CD4-positive, CD25-positive, alpha-beta regulatory T cell (primary cell): ENCODE results near the gene SLC16A6. TPM values are rescaled to one million over a fixed set of nuclear protein-coding genes. Genes with fewer than 3 reads are reported as not detected.

Experiments used
- ATAC-seq, 2 donors: fragments of 150-1000 bp; cut with Tn5 transposase; one replicate each; pipeline ENCODE4 v1.10.0; 2021; ENCODE audit warnings: low read depth in 2 of 2, moderate number of reproducible peaks in 2 of 2, moderate library complexity in 1 of 2
- DNase-seq, 3 donors: peaks; one replicate each; pipeline versions ENCODE4 v3.0.0 to v3.0.0-alpha.2; 2012 to 2022; ENCODE audit warnings: mixed read lengths in 1 of 3
- H3K27ac ChIP-seq: one replicate; pipeline ENCODE4 v1.7.0; 2013; ENCODE audit warnings: mild to moderate bottlenecking, low read length; ENCODE audit not compliant: insufficient read depth, poor library complexity, severe bottlenecking
- H3K27me3 ChIP-seq: one replicate; pipeline ENCODE4 v1.7.0; 2013; ENCODE audit warnings: low read length; ENCODE audit not compliant: control insufficient read depth, insufficient read depth
- H3K36me3 ChIP-seq: one replicate; pipeline ENCODE4 v1.7.0; 2013; ENCODE audit warnings: mild to moderate bottlenecking, low read length, moderate library complexity; ENCODE audit not compliant: control insufficient read depth, insufficient read depth
- H3K4me1 ChIP-seq: 2 replicates; pipeline ENCODE4 v1.7.0; 2013; ENCODE audit warnings: mild to moderate bottlenecking, low read length; ENCODE audit not compliant: insufficient read depth, control insufficient read depth, poor library complexity, severe bottlenecking
- H3K4me3 ChIP-seq: one replicate; pipeline ENCODE4 v1.7.0; 2013; ENCODE audit warnings: low read depth, mild to moderate bottlenecking, low read length, moderate library complexity
- H3K9me3 ChIP-seq, 2 experiments: 1 replicate in 1 of 2; 2 replicates in 1 of 2; pipeline ENCODE4 v1.7.0; 2013; ENCODE audit warnings: low read length in 2 of 2, mild to moderate bottlenecking in 1 of 2, moderate library complexity in 1 of 2; ENCODE audit not compliant: control insufficient read depth in 2 of 2
- H3K27ac Mint-ChIP-seq, 3 donors: one replicate each; pipeline ENCODE4 v1.8.0; 2020 to 2022; ENCODE audit warnings: mild to moderate bottlenecking in 3 of 3, mixed read lengths in 3 of 3, moderate library complexity in 2 of 3
- H3K27me3 Mint-ChIP-seq: one replicate; pipeline ENCODE4 v1.8.0; 2022; ENCODE audit warnings: mild to moderate bottlenecking, mixed read lengths
- H3K36me3 Mint-ChIP-seq: one replicate; pipeline ENCODE4 v1.8.0; 2020; ENCODE audit warnings: mixed read lengths
- H3K4me1 Mint-ChIP-seq, 4 donors: one replicate each; pipeline ENCODE4 v1.8.0; 2020 to 2022; ENCODE audit warnings: mixed read lengths in 4 of 4, mild to moderate bottlenecking in 1 of 4
- H3K4me3 Mint-ChIP-seq, 4 donors: one replicate each; pipeline ENCODE4 v1.8.0; 2020 to 2022; ENCODE audit warnings: mild to moderate bottlenecking in 4 of 4, mixed read lengths in 4 of 4, moderate library complexity in 3 of 4
- H3K9me3 Mint-ChIP-seq, 7 donors: one replicate each; pipeline ENCODE4 v1.8.0; 2020 to 2022; ENCODE audit warnings: mixed read lengths in 7 of 7, mild to moderate bottlenecking in 3 of 7, moderate library complexity in 2 of 7
- polyA plus RNA-seq, 4 donors: library from polyadenylated mRNA; unstranded; fragments of 300-500 nt; fragmentation: Illumina TruSeq; gene quantifications; one replicate each; pipeline ENCODE4 v1.2.3, GENCODE V29; 2021
- total RNA-seq: library from RNA; stranded (reverse); gene quantifications from one replicate; pipeline ENCODE4 v1.2.3, GENCODE V29; 2022

Gene SLC16A6
- total and polyA plus RNA-seq, 5 donors from 2014 or later, result 1.9 to 11.5 (median 3.0) TPM

- DNase-seq (no peak), ATAC-seq (no peak)
- no peaks in the 10 kb centered on the region for H3K9me3 ChIP-seq
- no peak overlapping the region for H3K27ac ChIP-seq
- no peaks in the 10 kb centered on the region for H3K27me3 Mint-ChIP-seq
- peaks cover 14 to 71% (median 47%) of the 10 kb centered on the region in 4 donors for H3K4me1 Mint-ChIP-seq
- no peak overlapping the region for H3K4me3 Mint-ChIP-seq
- no peaks in the 10 kb centered on the region for H3K27me3 ChIP-seq
- H3K36me3 Mint-ChIP-seq, result no peaks in the 10 kb centered on the region
- H3K27ac Mint-ChIP-seq, result peak overlapping the region in 2 of 3 donors; percentile 39 to 67
- H3K36me3 ChIP-seq, result no peaks in the 10 kb centered on the region
- no peaks in the 10 kb centered on the region for H3K9me3 Mint-ChIP-seq
- peaks cover 37% of the 10 kb centered on the region for H3K4me1 ChIP-seq
- H3K4me3 ChIP-seq, result no peak overlapping the region
These were observed 8.9 kb upstream of the SLC16A6 start for GRCh38 chr17:68299817-68300216.

- Mint-ChIP-seq H3K4me3 (peak overlapping the region in 2 of 4 donors; percentile 26 to 87), H3K27me3 (no peaks in the 10 kb centered on the region), H3K9me3 (no peaks in the 10 kb centered on the region), H3K36me3 (no peaks in the 10 kb centered on the region), H3K27ac (peak overlapping the region; percentile 43 to 92 (median 71)), H3K4me1 (peaks cover 15 to 80% (median 51%) of the 10 kb centered on the region in 4 donors)
- H3K27me3 ChIP-seq, result no peaks in the 10 kb centered on the region
- peak overlapping the region; percentile 9 for H3K27ac ChIP-seq
- DNase-seq (no peak), ATAC-seq (no peak)
- no peaks in the 10 kb centered on the region for H3K9me3 ChIP-seq
- peaks cover 47% of the 10 kb centered on the region for H3K4me1 ChIP-seq
- no peak overlapping the region for H3K4me3 ChIP-seq
- no peaks in the 10 kb centered on the region for H3K36me3 ChIP-seq
These were observed 7.7 kb upstream of the SLC16A6 start for GRCh38 chr17:68298601-68299000.

DNA sequence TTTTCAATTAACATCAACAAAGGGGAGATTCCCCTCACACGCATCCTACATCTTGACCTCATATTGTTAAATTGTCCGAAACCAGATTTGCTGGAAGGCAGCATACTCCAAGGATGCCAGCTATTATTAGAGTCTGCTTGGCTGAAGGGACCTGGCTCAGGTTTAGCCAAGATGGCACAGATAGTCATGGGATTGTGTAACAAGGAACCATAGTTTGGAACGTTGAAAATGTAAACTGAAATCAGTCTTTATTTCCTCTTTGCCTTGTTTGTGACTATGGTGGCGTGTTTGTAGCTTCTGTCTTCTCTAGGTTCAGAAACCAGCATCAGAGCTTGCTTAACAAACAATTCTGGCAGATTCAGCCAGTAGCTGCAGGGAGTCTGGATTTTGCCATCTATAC lies 6.3 kb upstream of the SLC16A6 start:
- peak overlapping the region; percentile 76 to 86 (median 84) for H3K4me3 Mint-ChIP-seq
- no peak for DNase-seq
- H3K4me3 ChIP-seq, result peak overlapping the region; percentile 67

DNA sequence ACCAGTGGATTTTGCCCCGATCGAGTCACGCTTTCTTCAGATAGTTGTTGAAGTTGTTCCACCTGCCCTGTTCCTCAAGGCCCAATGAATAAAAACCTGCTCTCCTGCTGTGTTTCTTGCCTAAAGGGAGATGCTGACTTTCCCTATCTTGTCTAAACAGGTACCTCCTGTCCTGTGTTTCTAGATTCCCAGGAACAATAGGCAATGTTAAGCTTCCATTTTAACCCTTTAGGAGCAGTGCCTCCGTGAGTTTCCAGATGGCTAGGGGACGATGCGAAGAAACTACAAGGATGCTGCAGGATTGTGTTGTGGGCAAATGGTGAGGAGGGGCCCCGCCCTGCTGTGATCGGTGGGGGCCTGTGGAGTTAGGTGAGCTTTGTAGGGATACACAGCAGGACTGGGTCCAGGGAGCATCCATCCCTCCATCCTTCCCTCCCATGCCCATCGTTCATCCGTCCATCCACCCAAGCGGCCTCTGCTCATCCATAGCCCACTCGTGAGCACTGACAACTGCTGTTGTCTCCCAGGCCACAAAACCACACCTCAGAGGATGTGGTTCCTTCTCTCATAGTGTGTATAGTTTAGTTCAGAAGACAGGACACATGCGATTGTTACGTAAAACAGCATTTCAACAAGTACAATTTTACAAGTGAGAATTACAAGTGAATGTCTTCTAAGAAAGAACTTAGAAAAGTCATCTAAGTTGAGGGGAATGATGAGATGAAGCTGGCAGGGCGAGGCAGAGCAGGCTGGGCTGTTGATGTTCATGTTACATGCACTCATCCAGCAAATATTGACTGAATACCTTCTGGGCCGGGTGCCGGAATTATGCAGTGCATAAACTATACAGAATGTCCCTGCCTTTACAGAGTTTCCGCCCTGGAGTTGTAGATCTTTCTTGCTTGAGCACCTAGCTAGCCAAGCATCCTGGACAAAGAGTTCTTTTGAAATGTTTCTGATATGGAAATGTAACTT lies 5.6 kb upstream of the SLC16A6 start:
- Histone ChIP-seq H3K9me3 (no peaks in the 10 kb centered on the region), H3K4me3 (peak overlapping the region; percentile 67), H3K27me3 (no peaks in the 10 kb centered on the region), H3K4me1 (peaks cover 64% of the 10 kb centered on the region), H3K27ac (peak overlapping the region; percentile 85), H3K36me3 (no peaks in the 10 kb centered on the region)
- Mint-ChIP-seq H3K9me3 (no peaks in the 10 kb centered on the region), H3K27ac (peak overlapping the region; percentile 92 to 95 (median 92)), H3K36me3 (no peaks in the 10 kb centered on the region), H3K27me3 (no peaks in the 10 kb centered on the region), H3K4me1 (peaks cover 18 to 80% (median 52%) of the 10 kb centered on the region in 4 donors), H3K4me3 (peak overlapping the region; percentile 76 to 86 (median 84))
- DNase-seq (peak; percentile 42 to 91 (median 87)), ATAC-seq (peak; percentile 60 to 66)

More for the DNA sequence above, 6.3 kb upstream of the SLC16A6 start:
- Mint-ChIP-seq H3K36me3 (no peaks in the 10 kb centered on the region), H3K4me1 (peaks cover 18 to 84% (median 56%) of the 10 kb centered on the region in 4 donors), H3K27ac (peak overlapping the region; percentile 92 to 95 (median 92)), H3K27me3 (no peaks in the 10 kb centered on the region), H3K9me3 (no peaks in the 10 kb centered on the region)
- Histone ChIP-seq H3K36me3 (no peaks in the 10 kb centered on the region), H3K9me3 (no peaks in the 10 kb centered on the region), H3K27me3 (no peaks in the 10 kb centered on the region), H3K4me1 (peaks cover 61% of the 10 kb centered on the region), H3K27ac (peak overlapping the region; percentile 85)
- ATAC-seq, result no peak

GRCh38 chr17:68295086-68295485 lies 4.2 kb upstream of the SLC16A6 start:
- ATAC-seq (no peak), DNase-seq (no peak)
- H3K27ac ChIP-seq, result peak overlapping the region; percentile 17
- H3K36me3 Mint-ChIP-seq, result no peaks in the 10 kb centered on the region
- peak overlapping the region; percentile 86 to 91 (median 90) for H3K27ac Mint-ChIP-seq
- H3K9me3 Mint-ChIP-seq, result no peaks in the 10 kb centered on the region
- no peaks in the 10 kb centered on the region for H3K9me3 ChIP-seq
- peak overlapping the region in 3 of 4 donors; percentile 36 to 87 (median 82) for H3K4me3 Mint-ChIP-seq
- peaks cover 66% of the 10 kb centered on the region for H3K4me1 ChIP-seq
- H3K36me3 ChIP-seq, result no peaks in the 10 kb centered on the region
- peak overlapping the region; percentile 19 for H3K4me3 ChIP-seq
- H3K27me3 ChIP-seq, result no peaks in the 10 kb centered on the region
- H3K4me1 Mint-ChIP-seq, result peaks cover 24 to 75% (median 55%) of the 10 kb centered on the region in 4 donors
- peaks cover 4% of the 10 kb centered on the region for H3K27me3 Mint-ChIP-seq

GRCh38 chr17:68294617-68295016 lies 3.7 kb upstream of the SLC16A6 start:
- Mint-ChIP-seq H3K27me3 (peaks cover 4% of the 10 kb centered on the region), H3K9me3 (no peaks in the 10 kb centered on the region), H3K4me3 (peak overlapping the region; percentile 15 to 87 (median 59)), H3K36me3 (no peaks in the 10 kb centered on the region), H3K4me1 (peaks cover 28 to 77% (median 57%) of the 10 kb centered on the region in 4 donors), H3K27ac (peak overlapping the region; percentile 86 to 91 (median 90))
- Histone ChIP-seq H3K36me3 (no peaks in the 10 kb centered on the region), H3K27ac (peak overlapping the region; percentile 17), H3K9me3 (no peaks in the 10 kb centered on the region), H3K4me3 (peak overlapping the region; percentile 19), H3K27me3 (no peaks in the 10 kb centered on the region), H3K4me1 (peaks cover 71% of the 10 kb centered on the region)
- no peak for DNase-seq
- no peak for ATAC-seq

DNA sequence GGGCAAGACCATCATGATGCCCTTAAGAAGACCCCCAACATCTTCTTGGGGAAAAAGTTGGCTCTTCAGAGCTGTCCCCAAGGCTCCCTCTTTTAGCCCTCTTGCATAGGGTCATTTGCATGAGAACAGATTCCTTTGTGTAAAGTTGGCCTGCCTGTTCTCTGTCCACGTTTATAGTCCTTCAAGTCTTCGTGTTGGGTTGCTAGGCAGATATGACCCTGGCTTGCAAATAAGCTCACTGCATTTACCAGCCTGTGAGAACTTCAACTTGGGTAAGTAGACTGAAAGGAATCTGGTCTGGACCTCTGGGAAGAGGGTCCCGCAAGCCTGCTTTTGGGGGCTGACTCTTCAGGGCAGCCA lies 3.2 kb upstream of the SLC16A6 start:
- Mint-ChIP-seq H3K27me3 (peaks cover 4% of the 10 kb centered on the region), H3K4me3 (peak overlapping the region in 3 of 4 donors; percentile 36 to 87 (median 52)), H3K9me3 (no peaks in the 10 kb centered on the region), H3K36me3 (no peaks in the 10 kb centered on the region), H3K4me1 (peaks cover 28 to 77% (median 55%) of the 10 kb centered on the region in 4 donors), H3K27ac (peak overlapping the region in 2 of 3 donors; percentile 86 to 90)
- Histone ChIP-seq H3K4me3 (no peak overlapping the region), H3K27ac (no peak overlapping the region), H3K27me3 (no peaks in the 10 kb centered on the region), H3K36me3 (no peaks in the 10 kb centered on the region), H3K4me1 (peaks cover 75% of the 10 kb centered on the region), H3K9me3 (no peaks in the 10 kb centered on the region)
- DNase-seq (no peak), ATAC-seq (no peak)
